ENCODE data around the gene NME5. TPM values are rescaled to one million over a fixed set of nuclear protein-coding genes. Genes with fewer than 3 reads are reported as not detected.
"Not testable (repeated sequence)": the region's sequence is repeated elsewhere in the genome, so short reads cannot be mapped to it uniquely, and the experiment has no call there.

Gene NME5
- total RNA-seq, 2 donors from 2014 or later, result not detected

DNA sequence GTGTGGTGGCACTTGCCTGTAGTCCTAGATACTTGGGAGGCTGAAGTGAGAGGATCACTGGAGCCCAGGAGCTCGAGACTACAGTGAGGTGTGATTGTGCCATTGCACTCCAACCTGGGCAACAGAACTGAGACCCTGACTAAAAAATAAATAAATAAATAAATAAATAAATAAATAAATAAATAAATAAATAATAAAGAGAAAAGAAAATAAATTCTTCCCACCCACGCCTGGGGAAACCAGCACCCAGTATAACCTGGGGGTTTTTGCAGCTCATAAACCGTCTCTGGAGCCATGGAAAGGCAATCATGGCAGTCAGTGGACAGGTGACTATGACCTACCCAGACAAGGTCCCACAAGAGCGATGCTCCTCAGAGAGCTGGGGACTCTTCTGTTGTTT, 47.5 kb downstream of the NME5 start:
- Mint-ChIP-seq H3K27ac (no peak overlapping the region), H3K4me3 (no peak overlapping the region), H3K9me3 (no peaks in the 10 kb centered on the region), H3K27me3 (ENCODE audit: low read depth) (no peaks in the 10 kb centered on the region), H3K36me3 (ENCODE audit: insufficient read depth in 2 of 2) (no peaks in the 10 kb centered on the region), H3K4me1 (ENCODE audit: low read depth) (peaks cover 43% of the 10 kb centered on the region)
- no peak for ATAC-seq (replicated peaks in 1 of 2)
- DNase-seq, result no peak

DNA sequence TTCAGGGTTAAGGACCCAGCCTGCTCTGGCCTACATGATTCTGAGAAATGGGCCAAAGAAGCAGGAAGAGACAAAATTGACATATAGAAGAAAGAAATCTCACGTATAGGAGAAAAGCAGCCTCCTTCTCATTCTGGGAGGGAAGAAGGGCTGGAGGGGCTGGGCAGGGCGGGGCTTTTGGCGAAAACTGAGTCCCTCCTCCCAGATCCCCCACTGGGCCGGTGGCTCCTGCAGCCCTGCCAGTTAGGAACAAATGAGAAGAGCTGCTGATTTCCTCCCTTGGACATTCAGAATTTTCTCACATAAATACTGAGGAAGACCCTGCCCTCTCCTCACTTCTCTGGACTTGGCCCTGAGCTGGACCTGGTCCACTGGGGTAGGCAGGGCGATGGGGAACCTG, 55.5 kb downstream of the NME5 start, which contains the start of gene WNT8A:
TSS of gene WNT8A (plus strand) at position 332 of the 400 bp plus-strand sequence. CDS start 95 bp downstream, outside the sequence.
- Mint-ChIP-seq H3K9me3 (no peaks in the 10 kb centered on the region), H3K27ac (no peak within 1 kb of the TSS), H3K27me3 (ENCODE audit: low read depth) (no peaks in the 10 kb centered on the region), H3K4me1 (ENCODE audit: low read depth) (peaks cover 18% of the 10 kb centered on the region), H3K36me3 (ENCODE audit: insufficient read depth in 2 of 2) (no peaks in the 10 kb centered on the region), H3K4me3 (no peak within 1 kb of the TSS)
- ATAC-seq (replicated peaks in 1 of 2), result no peak
- no peak for DNase-seq

DNA sequence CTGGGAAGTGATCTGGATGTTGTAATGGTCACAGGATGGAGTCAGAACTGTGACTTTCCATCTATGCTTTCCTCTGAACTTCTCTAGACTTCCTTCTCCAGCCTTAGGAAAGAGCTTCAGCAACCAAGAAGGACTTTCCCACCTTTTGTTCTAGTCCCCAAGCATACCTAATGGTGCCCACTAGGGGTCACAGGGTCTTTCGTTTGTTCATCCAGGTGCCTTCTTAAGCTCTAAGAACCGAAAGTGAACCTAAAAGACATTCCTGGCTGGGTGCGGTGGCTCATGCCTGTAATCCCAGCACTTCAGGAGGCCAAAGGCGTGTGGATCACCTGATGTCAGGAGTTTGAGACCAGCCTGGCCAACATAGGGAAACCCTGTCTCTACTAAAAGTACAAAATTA, 57.2 kb downstream of the NME5 start:
- no peaks in the 10 kb centered on the region for H3K9me3 Mint-ChIP-seq
- DNase-seq (no peak), ATAC-seq (replicated peaks in 1 of 2) (no peak)
- H3K4me1 Mint-ChIP-seq (ENCODE audit: low read depth), result peaks cover 18% of the 10 kb centered on the region
- H3K27me3 Mint-ChIP-seq (ENCODE audit: low read depth), result no peaks in the 10 kb centered on the region
- H3K4me3 Mint-ChIP-seq, result peak overlapping the region; percentile 78 to 82
- H3K27ac Mint-ChIP-seq, result no peak overlapping the region
- H3K36me3 Mint-ChIP-seq (ENCODE audit: insufficient read depth in 2 of 2), result no peaks in the 10 kb centered on the region

DNA sequence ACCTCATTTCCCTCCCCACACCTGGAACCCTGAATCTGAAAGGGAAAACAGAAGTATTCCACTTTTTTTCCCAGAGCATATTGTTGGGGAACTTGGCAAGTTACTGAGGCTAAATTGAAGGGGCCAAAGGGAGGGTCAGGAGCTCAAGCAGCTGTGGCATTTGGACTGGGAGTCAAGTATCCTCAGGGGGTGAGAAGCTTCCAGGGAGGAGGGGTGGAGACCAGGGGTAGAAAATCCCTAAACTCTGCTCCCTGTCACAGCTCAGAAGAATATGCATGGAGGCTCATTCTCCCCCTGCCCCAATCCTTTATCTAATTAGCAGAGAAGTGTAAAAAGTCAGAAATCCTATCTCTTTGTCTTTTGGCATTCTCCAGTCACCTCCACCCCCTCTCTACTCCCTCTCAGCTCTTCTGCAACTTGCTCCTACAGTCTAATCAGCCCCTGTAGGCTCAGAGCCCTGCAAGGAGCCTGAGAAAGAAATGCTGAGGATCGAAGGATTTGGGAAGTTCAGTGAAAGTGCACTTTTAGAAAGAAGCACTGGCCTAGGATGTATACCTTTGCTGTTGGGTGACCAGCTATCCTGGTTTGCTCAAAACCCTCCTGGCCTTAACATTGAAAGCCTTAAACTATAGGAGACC, 61.1 kb downstream of the NME5 start:
- Mint-ChIP-seq H3K4me1 (ENCODE audit: low read depth) (peaks cover 18% of the 10 kb centered on the region), H3K4me3 (no peak overlapping the region), H3K27ac (no peak overlapping the region), H3K27me3 (ENCODE audit: low read depth) (no peaks in the 10 kb centered on the region), H3K36me3 (ENCODE audit: insufficient read depth in 2 of 2) (no peaks in the 10 kb centered on the region), H3K9me3 (no peaks in the 10 kb centered on the region)
- DNase-seq (no peak), ATAC-seq (replicated peaks in 1 of 2) (no peak)

DNA sequence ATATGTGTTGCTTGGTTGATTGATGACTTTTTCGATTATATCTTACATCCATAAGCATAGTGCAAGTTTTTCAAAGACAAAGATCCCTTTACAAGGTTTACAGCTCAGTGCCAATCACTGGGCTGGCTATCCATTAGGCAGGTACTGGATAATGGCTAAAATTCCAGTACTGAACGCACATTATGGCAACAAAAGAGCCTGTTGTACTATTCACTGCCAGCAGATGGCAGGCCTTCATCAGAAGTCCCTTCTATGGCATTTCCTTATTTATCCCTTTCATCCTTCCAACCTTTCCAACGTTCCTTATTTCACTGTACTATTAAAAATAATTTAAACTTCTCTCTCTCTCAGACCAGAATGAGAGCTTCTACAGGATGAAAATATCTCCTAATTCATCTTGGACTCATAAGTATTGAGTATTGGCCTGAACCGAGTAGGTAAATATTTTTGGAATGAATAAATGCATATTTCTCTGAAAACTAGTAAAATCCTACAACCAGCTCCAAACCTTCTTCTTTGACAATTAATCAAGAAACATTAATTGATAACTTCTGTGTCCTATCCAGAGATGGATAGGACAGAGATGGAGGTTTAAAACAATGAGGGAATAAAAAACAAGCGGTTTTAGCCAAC, 62.0 kb downstream of the NME5 start:
- peak; percentile 43 to 46 for DNase-seq
- Mint-ChIP-seq H3K9me3 (no peaks in the 10 kb centered on the region), H3K27ac (no peak overlapping the region), H3K36me3 (ENCODE audit: insufficient read depth in 2 of 2) (no peaks in the 10 kb centered on the region), H3K4me1 (ENCODE audit: low read depth) (peaks cover 17% of the 10 kb centered on the region), H3K4me3 (no peak overlapping the region), H3K27me3 (ENCODE audit: low read depth) (no peaks in the 10 kb centered on the region)
- ATAC-seq (replicated peaks in 1 of 2), result no peak

DNA sequence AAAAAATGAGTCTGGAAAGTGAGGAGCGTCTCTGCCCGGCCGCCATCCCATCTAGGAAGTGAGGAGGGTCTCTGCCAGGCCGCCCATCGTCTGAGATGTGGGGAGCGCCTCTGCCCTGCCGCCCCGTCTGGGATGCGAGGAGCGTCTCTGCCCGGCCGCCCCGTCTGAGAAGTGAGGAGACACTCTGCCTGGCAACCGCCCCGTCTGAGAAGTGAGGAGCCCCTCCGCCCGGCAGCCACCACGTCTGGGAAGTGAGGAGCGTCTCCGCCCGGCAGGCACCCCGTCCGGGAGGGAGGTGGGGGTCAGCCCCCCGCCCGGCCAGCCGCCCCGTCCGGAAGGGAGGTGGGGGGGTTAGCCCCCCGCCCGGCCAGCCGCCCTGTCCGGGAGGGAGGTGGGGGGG, 69.2 kb downstream of the NME5 start:
- not testable (repeated sequence) for H3K4me3 Mint-ChIP-seq; H3K27ac Mint-ChIP-seq; H3K36me3 Mint-ChIP-seq (ENCODE audit: insufficient read depth in 2 of 2); ATAC-seq (replicated peaks in 1 of 2); H3K9me3 Mint-ChIP-seq; DNase-seq; H3K27me3 Mint-ChIP-seq (ENCODE audit: low read depth)
- H3K4me1 Mint-ChIP-seq (ENCODE audit: low read depth), result peaks cover 11% of the 10 kb centered on the region

DNA sequence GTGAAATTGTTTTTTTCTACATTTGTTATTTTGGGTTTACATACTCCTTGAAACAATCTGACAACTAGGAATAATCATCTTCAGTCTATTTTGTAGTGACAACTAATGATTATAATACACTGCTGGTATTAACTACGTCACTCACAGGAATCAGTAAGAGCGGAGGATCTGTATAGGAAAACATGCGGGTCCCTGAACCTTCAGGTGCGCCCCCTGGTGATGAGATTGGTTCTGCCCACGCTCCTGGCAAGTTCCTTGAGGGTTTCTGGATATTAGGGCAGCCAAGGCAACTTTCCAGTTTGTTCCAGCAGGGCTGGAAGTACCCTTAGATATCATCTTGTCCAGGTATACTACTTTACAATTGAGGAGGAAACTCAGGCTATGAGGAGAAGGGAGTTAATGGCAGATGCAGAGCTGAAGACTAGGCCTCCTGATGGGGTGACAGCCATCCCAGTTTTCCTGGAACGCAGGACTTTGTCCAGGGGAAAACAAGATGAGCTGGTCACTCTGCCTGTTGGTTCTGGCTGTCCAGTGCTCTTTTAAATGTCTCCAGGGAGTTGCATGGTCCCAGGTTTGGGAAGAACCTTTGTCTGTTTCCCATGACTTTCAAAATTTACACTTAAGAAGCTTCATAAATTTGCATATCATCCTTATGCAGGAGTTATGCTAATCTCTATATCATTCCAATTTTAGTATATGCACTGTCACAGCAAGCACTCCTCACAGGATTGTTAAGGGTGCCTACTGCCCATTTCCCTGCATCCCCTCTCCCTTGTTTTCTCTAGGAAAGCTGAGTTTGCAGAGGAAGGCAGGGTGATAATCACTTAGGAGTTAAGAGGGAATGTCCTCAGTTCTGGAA, 70.3 kb downstream of the NME5 start:
- Mint-ChIP-seq H3K27ac (no peak overlapping the region), H3K27me3 (ENCODE audit: low read depth) (no peaks in the 10 kb centered on the region), H3K4me3 (no peak overlapping the region), H3K9me3 (no peaks in the 10 kb centered on the region), H3K36me3 (ENCODE audit: insufficient read depth in 2 of 2) (no peaks in the 10 kb centered on the region), H3K4me1 (ENCODE audit: low read depth) (peaks cover 11% of the 10 kb centered on the region)
- DNase-seq, result peak; percentile 73 to 75
- peak; percentile 67 to 70 for ATAC-seq (replicated peaks in 1 of 2)

DNA sequence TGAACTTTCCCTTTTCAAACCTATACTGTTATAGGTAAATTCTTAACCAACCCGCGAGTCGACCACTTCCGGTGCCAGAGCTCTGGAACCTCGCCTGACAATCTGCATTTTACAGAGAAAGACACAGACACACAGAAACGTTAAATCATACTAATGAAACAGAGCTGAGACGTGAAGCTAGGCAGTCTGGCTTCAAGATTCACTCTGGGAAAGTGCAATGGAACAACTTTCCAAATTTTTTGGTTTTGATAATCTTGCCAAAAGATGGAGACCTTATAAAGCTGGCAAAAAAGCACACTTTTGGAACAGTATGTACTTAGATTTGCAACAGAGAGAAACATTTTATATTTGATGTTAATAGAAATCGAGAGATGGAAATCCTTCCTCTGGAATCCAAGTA, 71.3 kb downstream of the NME5 start:
- no peak overlapping the region for H3K4me3 Mint-ChIP-seq
- ATAC-seq (replicated peaks in 1 of 2), result no peak

More for the DNA sequence above, 71.3 kb downstream of the NME5 start:
- H3K27ac Mint-ChIP-seq, result no peak overlapping the region
- H3K4me1 Mint-ChIP-seq (ENCODE audit: low read depth), result peaks cover 11% of the 10 kb centered on the region
- no peaks in the 10 kb centered on the region for H3K36me3 Mint-ChIP-seq (ENCODE audit: insufficient read depth in 2 of 2)
- no peak for DNase-seq
- H3K27me3 Mint-ChIP-seq (ENCODE audit: low read depth), result no peaks in the 10 kb centered on the region
- no peaks in the 10 kb centered on the region for H3K9me3 Mint-ChIP-seq

Other genes with a start within 250 kb of the NME5 start
- under 1 TPM in 1 of 2 donors, not detected in 1; 0.74 TPM for gene PKD2L2, start 250.0 kb downstream of the NME5 start, total RNA-seq
- 10 to 100 TPM; 19.3 to 20.5 TPM for gene FAM13B, start 106.3 kb downstream of the NME5 start, total RNA-seq
- not detected for gene WNT8A, start 55.4 kb downstream of the NME5 start, total RNA-seq
- gene BRD8, start 39.2 kb upstream of the NME5 start, total RNA-seq, result 10 to 100 TPM; 66.8 to 94.7 TPM
- gene KIF20A, start 39.7 kb upstream of the NME5 start, total RNA-seq, result 10 to 100 TPM; 39.9 to 50.4 TPM
- 10 to 100 TPM; 45.0 to 48.9 TPM for gene CDC23, start 73.9 kb upstream of the NME5 start, total RNA-seq
- gene GFRA3, start 135.2 kb upstream of the NME5 start, total RNA-seq, result under 1 TPM in 1 of 2 donors, not detected in 1; 0.17 TPM
- 10 to 100 TPM; 22.6 to 30.1 TPM for gene CDC25C, start 192.4 kb upstream of the NME5 start, total RNA-seq
- gene FAM53C, start 198.8 kb upstream of the NME5 start, total RNA-seq, result 10 to 100 TPM; 39.1 to 44.7 TPM
- gene KDM3B, start 213.3 kb upstream of the NME5 start, total RNA-seq, result 10 to 100 TPM; 59.5 to 67.2 TPM